HepG2 (cell line): ENCODE data around the gene MUC22. TPM values are rescaled to one million over a fixed set of nuclear protein-coding genes. Genes with fewer than 3 reads are reported as not detected.

ENCODE experiments used
- ATAC-seq: fragments of 200-7000 bp; cut with Tn5 transposase; 3 replicates; pipeline ENCODE4 v1.9.1; 2020; ENCODE audit warnings: mild to moderate bottlenecking, moderate library complexity
- BruUV-seq: library from RNA; stranded (reverse); fragments of 400-500 nt; replicated peaks from 2 replicates; lab custom pipeline; 2021; lab: Mats Ljungman, UMichigan
- CTCF ChIA-PET: fragments of 300-600 bp; formaldehyde crosslinking; extraction: SDS; loops from one replicate; lab custom pipeline; 2021; ENCODE audit warnings: low total read pairs, inconsistent platforms, low intra/inter-chr PET ratio; lab: Yijun Ruan, JAX
- POLR2A ChIA-PET: fragments of 350-600 bp; sonication (Branson Sonifier 250); formaldehyde crosslinking; loops from one replicate; lab custom pipeline; 2020; ENCODE audit warnings: antibody characterized with exemption, inconsistent platforms; lab: Yijun Ruan, JAX
- DNase-seq: peaks from one replicate; pipeline ENCODE4 v3.0.0-alpha.2; 2015; ENCODE audit warnings: low spot score
- FAIRE-seq: peaks from 3 replicates; lab custom pipeline; 2011; peaks lifted over from hg19 to GRCh38; lab: Jason Lieb, UNC
- H2AFZ ChIP-seq: one replicate; pipeline ENCODE4 v1.6.1; 2011; ENCODE audit warnings: low read length, inconsistent platforms
- H3K27ac ChIP-seq: fragments of 300-600 bp; 3 replicates; pipeline ENCODE4 v1.8.0; 2011; ENCODE audit warnings: mixed run types, mild to moderate bottlenecking, mixed read lengths, low read length, inconsistent platforms; ENCODE audit not compliant: insufficient read depth; ENCODE audit errors: extremely low read length
- H3K27me3 ChIP-seq, 2 experiments: fragments of 200-600 bp in 1 of 2; 2 replicates in 1 of 2; 3 replicates in 1 of 2; pipeline versions ENCODE4 v1.6.0 to v1.8.0; 2011; ENCODE audit warnings: low read length in 2 of 2, mild to moderate bottlenecking in 2 of 2, moderate library complexity in 2 of 2, inconsistent platforms in 1 of 2; ENCODE audit not compliant: insufficient read depth in 2 of 2, control insufficient read depth in 1 of 2
- H3K36me3 ChIP-seq, 2 experiments: fragments of 200-600 bp in 1 of 2; replicated peaks in 1 of 2; 2 replicates in 1 of 2; 3 replicates in 1 of 2; pipeline versions ENCODE4 v1.5.1 to v1.8.0; 2011; ENCODE audit warnings: low read length in 2 of 2, inconsistent platforms in 1 of 2; ENCODE audit not compliant: insufficient read depth in 2 of 2, control insufficient read depth in 1 of 2
- H3K4me1 ChIP-seq: 2 replicates; pipeline ENCODE4 v1.5.1; 2012; ENCODE audit warnings: low read length, inconsistent platforms; ENCODE audit not compliant: insufficient read depth
- H3K4me2 ChIP-seq: 2 replicates; pipeline ENCODE4 v1.6.0; 2011; ENCODE audit warnings: low read depth, low read length, inconsistent platforms
- H3K4me3 ChIP-seq, 3 experiments: fragments of 200-600 bp in 1 of 3; sonication (generic), shearing (Covaris generic) in 1 of 3; replicated peaks in 1 of 3; 2 replicates each; pipeline ENCODE4 v1.5.1; 2011 to 2016; ENCODE audit warnings: low read length in 3 of 3, inconsistent platforms in 2 of 3, low read depth in 2 of 3, mild to moderate bottlenecking in 2 of 3, control low read depth in 1 of 3, mixed read lengths in 1 of 3; ENCODE audit not compliant: insufficient read depth in 1 of 3
- H3K79me2 ChIP-seq: one replicate; pipeline ENCODE4 v1.6.1; 2011; ENCODE audit warnings: low read length, inconsistent platforms; ENCODE audit not compliant: insufficient read depth
- H3K9ac ChIP-seq: 2 replicates; pipeline ENCODE4 v1.6.0; 2011; ENCODE audit warnings: mild to moderate bottlenecking, low read depth, low read length, inconsistent platforms; ENCODE audit not compliant: insufficient read depth
- H3K9me3 ChIP-seq: 2 replicates; pipeline ENCODE4 v1.5.1; 2012; ENCODE audit warnings: mild to moderate bottlenecking, low read length
- H4K20me1 ChIP-seq: 2 replicates; pipeline ENCODE4 v1.6.0; 2011; ENCODE audit warnings: inconsistent platforms, mild to moderate bottlenecking, low read length, moderate library complexity; ENCODE audit not compliant: insufficient read depth
- CBX1 ChIP-seq: IDR thresholded peaks from one replicate; pipeline ENCODE4 v1.6.1; 2016; ENCODE audit warnings: antibody characterized with exemption, low read depth
- FOXA3 ChIP-seq: IDR thresholded peaks from 2 replicates; pipeline ENCODE4 v1.6.1; 2016; ENCODE audit warnings: missing genetic modification reagents, missing compliant biosample characterization
- MTF1 ChIP-seq: sonication (generic); formaldehyde crosslinking; IDR thresholded peaks from 2 replicates; pipeline ENCODE4 v1.5.0; 2020; ENCODE audit warnings: missing genetic modification reagents
- ONECUT2 ChIP-seq: sonication (generic); formaldehyde crosslinking; IDR thresholded peaks from 2 replicates; pipeline ENCODE4 v1.4.0; 2020; ENCODE audit warnings: missing genetic modification reagents
- RARG ChIP-seq: sonication (generic); formaldehyde crosslinking; IDR thresholded peaks from 2 replicates; pipeline ENCODE4 v1.4.0; 2020; ENCODE audit warnings: low read depth, mild to moderate bottlenecking, missing genetic modification reagents
- TEAD3 ChIP-seq: optimal IDR thresholded peaks from 2 replicates; pipeline ENCODE3; 2016; ENCODE audit warnings: borderline replicate concordance
- TP53 ChIP-seq: sonication (generic); formaldehyde crosslinking; conservative IDR thresholded peaks from 2 replicates; pipeline ENCODE4 v1.4.0; 2020; ENCODE audit warnings: missing genetic modification reagents
- ZNF180 ChIP-seq: sonication (generic); formaldehyde crosslinking; IDR thresholded peaks from 2 replicates; pipeline ENCODE4 v1.4.0; 2020; ENCODE audit warnings: low read depth, missing genetic modification reagents, borderline replicate concordance
- ZNF367 ChIP-seq: sonication (generic); formaldehyde crosslinking; IDR thresholded peaks from 2 replicates; pipeline ENCODE4 v1.4.0; 2020; ENCODE audit warnings: missing genetic modification reagents, borderline replicate concordance
- ZNF383 ChIP-seq: sonication (generic); formaldehyde crosslinking; IDR thresholded peaks from 2 replicates; pipeline ENCODE4 v1.4.0; 2020; ENCODE audit warnings: missing genetic modification reagents, mild to moderate bottlenecking, borderline replicate concordance
- ZNF460 ChIP-seq: sonication (generic); formaldehyde crosslinking; IDR thresholded peaks from 2 replicates; pipeline ENCODE4 v1.5.1; 2020; ENCODE audit warnings: missing genetic modification reagents, mild to moderate bottlenecking, borderline replicate concordance
- ZNF577 ChIP-seq: sonication (generic); formaldehyde crosslinking; IDR thresholded peaks from 2 replicates; pipeline ENCODE4 v1.4.0; 2020; ENCODE audit warnings: mild to moderate bottlenecking, low read depth, missing genetic modification reagents, borderline replicate concordance
- ZNF776 ChIP-seq: sonication (generic); formaldehyde crosslinking; IDR thresholded peaks from 2 replicates; pipeline ENCODE4 v1.4.0; 2020; ENCODE audit warnings: mild to moderate bottlenecking, missing genetic modification reagents
- WGBS: methylation state at CpG from one replicate; pipeline ENCODE4 v1.1.6; 2017; ENCODE audit warnings: low lambda C conversion rate; 5-methylcytosine and 5-hydroxymethylcytosine counted together
- in situ Hi-C: cut with HindIII; loops from 2 replicates; pipeline ENCODE4 v1.10.0; 2017; ENCODE audit warnings: low pct_unique_long_range_greater_than_20kb; ENCODE audit not compliant: extremely low pct_ligation_motif_present
- intact Hi-C: fragments of 100-400 bp; cut with micrococcal nuclease; formaldehyde crosslinking; loops from one replicate; pipeline ENCODE4 v1.10.0; 2022; ENCODE audit not compliant: unreplicated experiment
- polyA plus RNA-seq, 8 experiments: library from polyadenylated mRNA; depleted of rRNA in 3 of 8; stranded (reverse) in 7 of 8; unstranded in 1 of 8; fragments of >200 nt; fragmentation: Illumina TruSeq in 4 of 8; extraction: Trizol in 4 of 8; gene quantifications; 2 replicates each; pipeline versions ENCODE4 v1.2.1 to v1.2.3, GENCODE V29; 2011 to 2016; ENCODE audit warnings: low read depth in 4 of 8, missing spikeins in 1 of 8, mixed read lengths in 1 of 8; ENCODE audit not compliant: insufficient read depth in 1 of 8
- total RNA-seq, 5 experiments: library from RNA; depleted of rRNA; stranded (reverse); fragments of >200 nt; fragmentation: Illumina TruSeq; extraction: Trizol; gene quantifications; 2 replicates each; pipeline ENCODE4 v1.2.3, GENCODE V29; 2016; ENCODE audit warnings: low read depth in 1 of 5
- TF ChIP-seq, protein P1 (sequence below): IDR thresholded peaks from 2 replicates; pipeline ENCODE4 v1.6.1; 2016; ENCODE audit warnings: control low read depth
- TF ChIP-seq, protein P2 (sequence below): fragments of 450-650 bp; IDR thresholded peaks from 2 replicates; pipeline ENCODE4 v1.6.1; 2017; ENCODE audit warnings: mild to moderate bottlenecking
- TF ChIP-seq, protein P3 (sequence below): IDR thresholded peaks from 2 replicates; pipeline ENCODE4 v1.6.1; 2018; ENCODE audit warnings: missing genetic modification reagents
- TF ChIP-seq, protein P4 (sequence below): sonication (generic); formaldehyde crosslinking; IDR thresholded peaks from 2 replicates; pipeline ENCODE4 v1.4.0; 2020; ENCODE audit warnings: mild to moderate bottlenecking, low read depth, missing genetic modification reagents

MUC22 gene
- total and polyA plus RNA-seq, 2 of the 13 experiments (the other 11 are each of a cell fraction or from before 2014, with no cell fraction given), result not detected

DNA sequence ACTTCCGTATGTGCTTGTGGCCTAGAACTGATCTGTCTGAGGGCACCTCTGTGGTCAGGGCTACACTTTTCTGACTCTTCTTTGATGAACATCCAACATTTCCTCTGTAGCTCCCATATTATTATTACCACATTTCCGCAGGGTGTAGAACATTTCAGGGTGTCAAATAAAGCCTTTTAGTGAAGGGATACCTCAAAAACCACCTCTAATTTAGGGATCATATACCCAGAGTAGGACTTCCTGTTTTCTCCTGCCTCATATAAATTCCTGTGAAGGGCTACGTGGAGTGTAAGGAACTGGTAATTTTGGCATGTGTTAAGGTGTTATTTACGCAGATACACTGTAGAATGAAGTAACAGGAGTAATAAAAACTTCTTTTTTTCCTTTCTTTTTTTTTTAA lies 5.5 kb upstream of the MUC22 start:
- BruUV-seq, result no TSS peak
- Histone ChIP-seq H3K4me1 (peaks cover 7% of the 10 kb centered on the region; the same call in 1 of the 2 replicates), H3K9me3 (no peaks in the 10 kb centered on the region), H3K79me2 (no peaks in the 10 kb centered on the region), H3K4me2 (no peak overlapping the region), H3K9ac (no peak overlapping the region), H2AFZ (no peak overlapping the region), H3K27ac (no peak overlapping the region), H3K36me3 (no peaks in the 10 kb centered on the region), H3K27me3 (peaks cover 0 to 12% of the 10 kb centered on the region in 2 experiments; a peak in 2 of 5 replicates), H3K4me3 (no peak overlapping the region), H4K20me1 (no peaks in the 10 kb centered on the region)
- 59% methylated on average over 4 of the region's 4 CpGs for WGBS
- in situ Hi-C loops, result no loop called here
- POLR2A ChIA-PET, result no interaction called here
- intact Hi-C loops, result no loop called here
- CTCF ChIA-PET, result no interaction called here
- no peak for DNase-seq
- FAIRE-seq, result no peak
- no peak for TF ChIP-seq FOXA3 (CRISPR knock-in tag)
- TF ChIP-seq, protein P1, sequence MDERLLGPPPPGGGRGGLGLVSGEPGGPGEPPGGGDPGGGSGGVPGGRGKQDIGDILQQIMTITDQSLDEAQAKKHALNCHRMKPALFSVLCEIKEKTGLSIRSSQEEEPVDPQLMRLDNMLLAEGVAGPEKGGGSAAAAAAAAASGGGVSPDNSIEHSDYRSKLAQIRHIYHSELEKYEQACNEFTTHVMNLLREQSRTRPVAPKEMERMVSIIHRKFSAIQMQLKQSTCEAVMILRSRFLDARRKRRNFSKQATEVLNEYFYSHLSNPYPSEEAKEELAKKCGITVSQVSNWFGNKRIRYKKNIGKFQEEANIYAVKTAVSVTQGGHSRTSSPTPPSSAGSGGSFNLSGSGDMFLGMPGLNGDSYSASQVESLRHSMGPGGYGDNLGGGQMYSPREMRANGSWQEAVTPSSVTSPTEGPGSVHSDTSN (CRISPR knock-in tag), result no peak
- TF ChIP-seq CBX1, result no peak
- TF ChIP-seq RARG (CRISPR knock-in tag), result no peak
- TF ChIP-seq, protein P2, sequence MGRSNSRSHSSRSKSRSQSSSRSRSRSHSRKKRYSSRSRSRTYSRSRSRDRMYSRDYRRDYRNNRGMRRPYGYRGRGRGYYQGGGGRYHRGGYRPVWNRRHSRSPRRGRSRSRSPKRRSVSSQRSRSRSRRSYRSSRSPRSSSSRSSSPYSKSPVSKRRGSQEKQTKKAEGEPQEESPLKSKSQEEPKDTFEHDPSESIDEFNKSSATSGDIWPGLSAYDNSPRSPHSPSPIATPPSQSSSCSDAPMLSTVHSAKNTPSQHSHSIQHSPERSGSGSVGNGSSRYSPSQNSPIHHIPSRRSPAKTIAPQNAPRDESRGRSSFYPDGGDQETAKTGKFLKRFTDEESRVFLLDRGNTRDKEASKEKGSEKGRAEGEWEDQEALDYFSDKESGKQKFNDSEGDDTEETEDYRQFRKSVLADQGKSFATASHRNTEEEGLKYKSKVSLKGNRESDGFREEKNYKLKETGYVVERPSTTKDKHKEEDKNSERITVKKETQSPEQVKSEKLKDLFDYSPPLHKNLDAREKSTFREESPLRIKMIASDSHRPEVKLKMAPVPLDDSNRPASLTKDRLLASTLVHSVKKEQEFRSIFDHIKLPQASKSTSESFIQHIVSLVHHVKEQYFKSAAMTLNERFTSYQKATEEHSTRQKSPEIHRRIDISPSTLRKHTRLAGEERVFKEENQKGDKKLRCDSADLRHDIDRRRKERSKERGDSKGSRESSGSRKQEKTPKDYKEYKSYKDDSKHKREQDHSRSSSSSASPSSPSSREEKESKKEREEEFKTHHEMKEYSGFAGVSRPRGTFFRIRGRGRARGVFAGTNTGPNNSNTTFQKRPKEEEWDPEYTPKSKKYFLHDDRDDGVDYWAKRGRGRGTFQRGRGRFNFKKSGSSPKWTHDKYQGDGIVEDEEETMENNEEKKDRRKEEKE, result no peak
- TF ChIP-seq TP53 (CRISPR knock-in tag), result no peak
- TF ChIP-seq ZNF180 (CRISPR knock-in tag), result no peak
- TF ChIP-seq ZNF776 (CRISPR knock-in tag), result no peak
- TF ChIP-seq TEAD3 (CRISPR knock-in tag), result no peak
- TF ChIP-seq ZNF367 (CRISPR knock-in tag), result no peak
- TF ChIP-seq ZNF577 (CRISPR knock-in tag), result no peak
- TF ChIP-seq, protein P3, sequence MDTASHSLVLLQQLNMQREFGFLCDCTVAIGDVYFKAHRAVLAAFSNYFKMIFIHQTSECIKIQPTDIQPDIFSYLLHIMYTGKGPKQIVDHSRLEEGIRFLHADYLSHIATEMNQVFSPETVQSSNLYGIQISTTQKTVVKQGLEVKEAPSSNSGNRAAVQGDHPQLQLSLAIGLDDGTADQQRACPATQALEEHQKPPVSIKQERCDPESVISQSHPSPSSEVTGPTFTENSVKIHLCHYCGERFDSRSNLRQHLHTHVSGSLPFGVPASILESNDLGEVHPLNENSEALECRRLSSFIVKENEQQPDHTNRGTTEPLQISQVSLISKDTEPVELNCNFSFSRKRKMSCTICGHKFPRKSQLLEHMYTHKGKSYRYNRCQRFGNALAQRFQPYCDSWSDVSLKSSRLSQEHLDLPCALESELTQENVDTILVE (CRISPR knock-in tag), result no peak
- no peak for TF ChIP-seq ZNF383
- TF ChIP-seq ZNF460 (CRISPR knock-in tag), result no peak
- no peak for TF ChIP-seq ONECUT2 (CRISPR knock-in tag)
- TF ChIP-seq MTF1, result no peak
- TF ChIP-seq, protein P4, sequence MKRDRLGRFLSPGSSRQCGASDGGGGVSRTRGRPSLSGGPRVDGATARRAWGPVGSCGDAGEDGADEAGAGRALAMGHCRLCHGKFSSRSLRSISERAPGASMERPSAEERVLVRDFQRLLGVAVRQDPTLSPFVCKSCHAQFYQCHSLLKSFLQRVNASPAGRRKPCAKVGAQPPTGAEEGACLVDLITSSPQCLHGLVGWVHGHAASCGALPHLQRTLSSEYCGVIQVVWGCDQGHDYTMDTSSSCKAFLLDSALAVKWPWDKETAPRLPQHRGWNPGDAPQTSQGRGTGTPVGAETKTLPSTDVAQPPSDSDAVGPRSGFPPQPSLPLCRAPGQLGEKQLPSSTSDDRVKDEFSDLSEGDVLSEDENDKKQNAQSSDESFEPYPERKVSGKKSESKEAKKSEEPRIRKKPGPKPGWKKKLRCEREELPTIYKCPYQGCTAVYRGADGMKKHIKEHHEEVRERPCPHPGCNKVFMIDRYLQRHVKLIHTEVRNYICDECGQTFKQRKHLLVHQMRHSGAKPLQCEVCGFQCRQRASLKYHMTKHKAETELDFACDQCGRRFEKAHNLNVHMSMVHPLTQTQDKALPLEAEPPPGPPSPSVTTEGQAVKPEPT (CRISPR knock-in tag), result no peak
- no peak for ATAC-seq
